ENCODE data around the gene ZFAND3. TPM values are rescaled to one million over a fixed set of nuclear protein-coding genes. Genes with fewer than 3 reads are reported as not detected.

ZFAND3 gene
- total RNA-seq, 1 experiment from 2014 or later = 22.2 TPM

DNA sequence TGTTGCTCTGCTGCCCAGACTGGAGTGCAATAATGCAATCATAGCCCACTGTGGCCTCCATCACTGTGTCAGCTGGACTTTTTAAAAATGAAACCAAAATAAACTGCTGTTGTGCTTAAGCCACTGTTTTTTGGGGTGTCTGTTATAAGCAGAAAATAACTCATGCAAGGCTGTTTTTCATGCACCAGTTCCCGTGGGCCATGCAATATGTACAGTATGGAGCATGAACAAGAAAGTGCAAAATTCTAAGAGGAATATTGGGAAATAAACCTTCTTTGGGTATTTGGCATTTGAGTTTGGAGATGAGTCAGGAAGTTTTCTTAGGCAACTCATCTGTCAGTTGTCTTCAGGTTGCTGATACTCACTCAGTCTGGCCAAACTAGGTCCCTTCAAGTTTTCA, 14.9 kb upstream of the ZFAND3 start:
- Histone ChIP-seq H3K79me2 (ENCODE audit: low read length) (no peaks in the 10 kb centered on the region), H3K4me2 (ENCODE audit: low read length) (no peak overlapping the region), H3K9me3 (ENCODE audit: low read length) (no peaks in the 10 kb centered on the region), H3K27me3 (ENCODE audit: low read length) (no peaks in the 10 kb centered on the region), H3K9ac (ENCODE audit: low read length) (no peak overlapping the region), H3K27ac (ENCODE audit: low read length) (no peak overlapping the region), H3K4me1 (ENCODE audit: insufficient read depth, low read length) (peaks cover 13% of the 10 kb centered on the region), H3K36me3 (ENCODE audit: low read depth, low read length) (no peaks in the 10 kb centered on the region), H2AFZ (ENCODE audit: low read length) (no peak overlapping the region), H3K4me3 (ENCODE audit: low read length) (no peak overlapping the region), H3F3A (ENCODE audit: low read length, unreplicated experiment) (no peaks in the 10 kb centered on the region), H3K9me2 (replicated peaks; ENCODE audit: low read length) (no peaks in the 10 kb centered on the region), H4K20me1 (ENCODE audit: low read length) (no peaks in the 10 kb centered on the region)
- ATAC-seq (no peak), DNase-seq (no peak)
- ChIA-PET CTCF (no interaction called here), POLR2A (ENCODE audit: unreplicated experiment) (no interaction called here)
- BruUV-seq (replicated peaks) = no TSS peak
- TF ChIP-seq EZH2 (IDR thresholded peaks at IDR 0.05; ENCODE audit: low read length, unreplicated experiment) (no peak), EZH2phosphoT487 (IDR thresholded peaks at IDR 0.05; ENCODE audit: borderline replicate concordance, low read length) (no peak)
- TF ChIP-seq, protein P1, sequence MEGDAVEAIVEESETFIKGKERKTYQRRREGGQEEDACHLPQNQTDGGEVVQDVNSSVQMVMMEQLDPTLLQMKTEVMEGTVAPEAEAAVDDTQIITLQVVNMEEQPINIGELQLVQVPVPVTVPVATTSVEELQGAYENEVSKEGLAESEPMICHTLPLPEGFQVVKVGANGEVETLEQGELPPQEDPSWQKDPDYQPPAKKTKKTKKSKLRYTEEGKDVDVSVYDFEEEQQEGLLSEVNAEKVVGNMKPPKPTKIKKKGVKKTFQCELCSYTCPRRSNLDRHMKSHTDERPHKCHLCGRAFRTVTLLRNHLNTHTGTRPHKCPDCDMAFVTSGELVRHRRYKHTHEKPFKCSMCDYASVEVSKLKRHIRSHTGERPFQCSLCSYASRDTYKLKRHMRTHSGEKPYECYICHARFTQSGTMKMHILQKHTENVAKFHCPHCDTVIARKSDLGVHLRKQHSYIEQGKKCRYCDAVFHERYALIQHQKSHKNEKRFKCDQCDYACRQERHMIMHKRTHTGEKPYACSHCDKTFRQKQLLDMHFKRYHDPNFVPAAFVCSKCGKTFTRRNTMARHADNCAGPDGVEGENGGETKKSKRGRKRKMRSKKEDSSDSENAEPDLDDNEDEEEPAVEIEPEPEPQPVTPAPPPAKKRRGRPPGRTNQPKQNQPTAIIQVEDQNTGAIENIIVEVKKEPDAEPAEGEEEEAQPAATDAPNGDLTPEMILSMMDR (conservative IDR thresholded peaks at IDR 0.05; ENCODE audit: low read depth, low read length) = no peak
- intact Hi-C loops (cut with micrococcal nuclease) = no loop called here

DNA sequence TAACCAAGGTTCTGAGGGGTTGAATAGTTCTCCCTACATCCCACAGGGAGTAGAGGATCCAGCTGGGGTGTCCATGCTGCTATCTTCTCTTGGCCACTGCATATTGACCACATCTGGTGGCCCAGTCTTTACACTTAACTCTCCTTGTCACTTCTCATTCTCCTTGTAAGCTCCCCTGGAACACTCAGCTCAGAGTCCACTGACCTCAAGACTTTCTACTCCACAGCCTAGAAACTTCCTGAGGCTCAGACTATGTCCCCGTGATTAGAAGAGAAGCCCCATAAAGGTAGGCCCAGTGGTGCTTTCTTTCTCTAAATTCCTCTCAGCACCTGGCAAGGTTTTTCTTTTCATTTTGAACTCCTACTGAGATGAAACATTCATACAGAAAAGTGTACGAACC, 13.3 kb upstream of the ZFAND3 start:
- Histone ChIP-seq H3K9ac (ENCODE audit: low read length) (no peak overlapping the region), H3K27me3 (ENCODE audit: low read length) (no peaks in the 10 kb centered on the region), H3K4me3 (ENCODE audit: low read length) (no peak overlapping the region), H3K79me2 (ENCODE audit: low read length) (no peaks in the 10 kb centered on the region), H3K4me1 (ENCODE audit: insufficient read depth, low read length) (peaks cover 13% of the 10 kb centered on the region), H3K36me3 (ENCODE audit: low read depth, low read length) (no peaks in the 10 kb centered on the region), H3K27ac (ENCODE audit: low read length) (no peak overlapping the region), H4K20me1 (ENCODE audit: low read length) (no peaks in the 10 kb centered on the region), H3K9me2 (replicated peaks; ENCODE audit: low read length) (no peaks in the 10 kb centered on the region), H3F3A (ENCODE audit: low read length, unreplicated experiment) (no peaks in the 10 kb centered on the region), H3K9me3 (ENCODE audit: low read length) (no peaks in the 10 kb centered on the region), H2AFZ (ENCODE audit: low read length) (no peak overlapping the region), H3K4me2 (ENCODE audit: low read length) (no peak overlapping the region)
- ATAC-seq (no peak), DNase-seq (no peak)
- ChIA-PET POLR2A (ENCODE audit: unreplicated experiment) (no interaction called here), CTCF (no interaction called here)
- BruUV-seq (replicated peaks) = no TSS peak
- TF ChIP-seq, protein P1 (conservative IDR thresholded peaks at IDR 0.05; ENCODE audit: low read depth, low read length) = no peak
- TF ChIP-seq EZH2 (IDR thresholded peaks at IDR 0.05; ENCODE audit: low read length, unreplicated experiment) (no peak), EZH2phosphoT487 (IDR thresholded peaks at IDR 0.05; ENCODE audit: borderline replicate concordance, low read length) (no peak)
- intact Hi-C loops (cut with micrococcal nuclease) = no loop called here

DNA sequence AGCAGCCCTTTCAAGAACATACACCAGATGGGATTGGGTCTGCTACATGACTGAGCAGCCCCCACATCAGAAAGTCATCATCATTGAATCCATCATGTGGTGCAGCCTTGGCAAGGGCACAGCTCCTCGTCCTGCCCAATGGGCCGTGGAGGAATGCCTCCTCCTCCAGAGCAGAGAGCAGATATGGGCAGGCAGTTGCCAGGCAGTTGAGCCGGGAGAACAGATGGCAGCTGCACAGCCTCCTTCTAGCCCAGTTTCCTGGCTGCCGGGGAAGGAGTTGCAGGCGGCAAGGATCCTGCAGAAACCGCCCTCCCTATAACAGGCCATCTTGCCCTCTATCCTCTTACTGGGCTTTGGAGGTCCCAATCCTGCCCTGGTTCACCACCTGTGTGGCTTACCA, 11.9 kb upstream of the ZFAND3 start:
- no peaks in the 10 kb centered on the region for H3K9me3 ChIP-seq (ENCODE audit: low read length)
- H3K36me3 ChIP-seq (ENCODE audit: low read depth, low read length) = no peaks in the 10 kb centered on the region
- no peak overlapping the region for H2AFZ ChIP-seq (ENCODE audit: low read length)
- no peaks in the 10 kb centered on the region for H4K20me1 ChIP-seq (ENCODE audit: low read length)
- POLR2A ChIA-PET (ENCODE audit: unreplicated experiment) = no interaction called here
- no peak overlapping the region for H3K9ac ChIP-seq (ENCODE audit: low read length)
- no peak overlapping the region for H3K27ac ChIP-seq (ENCODE audit: low read length)
- ATAC-seq (no peak), DNase-seq (no peak)
- intact Hi-C loops (cut with micrococcal nuclease) = no loop called here
- no peaks in the 10 kb centered on the region for H3K79me2 ChIP-seq (ENCODE audit: low read length)
- CTCF ChIA-PET = no interaction called here
- no peak overlapping the region for H3K4me3 ChIP-seq (ENCODE audit: low read length)
- no peaks in the 10 kb centered on the region for H3F3A ChIP-seq (ENCODE audit: low read length, unreplicated experiment)
- no peaks in the 10 kb centered on the region for H3K27me3 ChIP-seq (ENCODE audit: low read length)
- TF ChIP-seq EZH2 (IDR thresholded peaks at IDR 0.05; ENCODE audit: low read length, unreplicated experiment) (no peak), EZH2phosphoT487 (IDR thresholded peaks at IDR 0.05; ENCODE audit: borderline replicate concordance, low read length) (no peak)
- TF ChIP-seq, protein P1 (conservative IDR thresholded peaks at IDR 0.05; ENCODE audit: low read depth, low read length) = no peak
- H3K4me1 ChIP-seq (ENCODE audit: insufficient read depth, low read length) = peaks cover 13% of the 10 kb centered on the region
- H3K9me2 ChIP-seq (replicated peaks; ENCODE audit: low read length) = no peaks in the 10 kb centered on the region
- no TSS peak for BruUV-seq (replicated peaks)
- H3K4me2 ChIP-seq (ENCODE audit: low read length) = no peak overlapping the region; the same call in 1 of the 2 replicates

Measured in PC-3 (cell line).